IPS-15b (cell line): ENCODE measurements around the gene RNF4.
"Not testable (repeated sequence)": the region's sequence is repeated elsewhere in the genome, so short reads cannot be mapped to it uniquely, and the experiment has no call there.

ENCODE experiments used
- H3K27me3 ChIP-seq: one replicate; pipeline ENCODE4 v1.6.1; 2013; ENCODE audit warnings: low read length; ENCODE audit not compliant: control insufficient read depth, insufficient read depth
- H3K36me3 ChIP-seq: one replicate; pipeline ENCODE4 v1.6.1; 2013; ENCODE audit warnings: low read length; ENCODE audit not compliant: control insufficient read depth, insufficient read depth
- H3K4me1 ChIP-seq: one replicate; pipeline ENCODE4 v1.6.1; 2013; ENCODE audit warnings: mild to moderate bottlenecking, low read length; ENCODE audit not compliant: control insufficient read depth, insufficient read depth
- H3K4me3 ChIP-seq: one replicate; pipeline ENCODE4 v1.5.1; 2013; ENCODE audit warnings: low read depth, low read length
- H3K9ac ChIP-seq: one replicate; pipeline ENCODE4 v1.6.1; 2013; ENCODE audit warnings: low read depth, mild to moderate bottlenecking, low read length
- H3K9me3 ChIP-seq: one replicate; pipeline ENCODE4 v1.6.1; 2013; ENCODE audit warnings: mild to moderate bottlenecking, low read length; ENCODE audit not compliant: control insufficient read depth, insufficient read depth

RNF4 gene

GRCh38 chr4:2428496-2429213, 40.3 kb upstream of the RNF4 start:
- Histone ChIP-seq H3K9me3 (no peaks in the 10 kb centered on the region), H3K27me3 (no peaks in the 10 kb centered on the region), H3K36me3 (no peaks in the 10 kb centered on the region), H3K4me3 (no peak overlapping the region), H3K4me1 (no peaks in the 10 kb centered on the region), H3K9ac (no peak overlapping the region)

DNA sequence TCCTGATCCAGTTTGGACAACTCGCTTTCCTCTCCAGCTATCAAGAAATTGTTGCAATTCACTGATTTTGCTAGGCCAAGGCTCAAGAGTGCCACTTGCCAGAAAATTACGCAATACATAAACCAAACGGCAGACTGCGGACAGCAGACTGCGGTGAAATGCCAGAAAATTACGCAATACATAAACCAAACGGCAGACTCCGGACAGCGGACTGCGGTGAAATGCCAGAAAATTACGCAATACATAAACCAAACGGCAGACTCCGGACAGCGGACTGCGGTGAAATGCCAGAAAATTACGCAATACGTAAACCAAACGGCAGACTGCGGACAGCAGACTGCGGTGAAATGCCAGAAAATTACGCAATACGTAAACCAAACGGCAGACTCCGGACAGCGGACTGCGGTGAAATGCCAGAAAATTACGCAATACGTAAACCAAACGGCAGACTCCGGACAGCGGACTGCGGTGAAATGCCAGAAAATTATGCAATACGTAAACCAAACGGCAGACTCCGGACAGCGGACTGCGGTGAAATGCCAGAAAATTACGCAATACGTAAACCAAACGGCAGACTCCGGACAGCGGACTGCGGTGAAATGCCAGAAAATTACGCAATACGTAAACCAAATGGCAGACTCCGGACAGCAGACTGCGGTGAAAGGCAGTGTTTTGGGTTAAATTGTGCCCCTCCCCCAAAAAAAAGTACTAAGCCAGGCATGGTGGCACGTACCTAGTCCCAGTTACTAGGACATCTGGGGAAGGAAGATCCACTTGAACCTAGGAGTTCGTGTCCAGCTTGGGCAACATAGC, 38.8 kb upstream of the RNF4 start:
- H3K9me3 ChIP-seq, H3K27me3 ChIP-seq: not testable (repeated sequence)

GRCh38 chr4:2432004-2432403, 36.9 kb upstream of the RNF4 start:
- H3K27me3 ChIP-seq = no peaks in the 10 kb centered on the region
- H3K9ac ChIP-seq = no peak overlapping the region
- no peaks in the 10 kb centered on the region for H3K4me1 ChIP-seq
- H3K9me3 ChIP-seq = no peaks in the 10 kb centered on the region
- no peak overlapping the region for H3K4me3 ChIP-seq
- H3K36me3 ChIP-seq = no peaks in the 10 kb centered on the region

More for the DNA sequence above, 38.8 kb upstream of the RNF4 start:
- not testable (repeated sequence) for H3K4me3 ChIP-seq, H3K36me3 ChIP-seq, H3K9ac ChIP-seq, H3K4me1 ChIP-seq

DNA sequence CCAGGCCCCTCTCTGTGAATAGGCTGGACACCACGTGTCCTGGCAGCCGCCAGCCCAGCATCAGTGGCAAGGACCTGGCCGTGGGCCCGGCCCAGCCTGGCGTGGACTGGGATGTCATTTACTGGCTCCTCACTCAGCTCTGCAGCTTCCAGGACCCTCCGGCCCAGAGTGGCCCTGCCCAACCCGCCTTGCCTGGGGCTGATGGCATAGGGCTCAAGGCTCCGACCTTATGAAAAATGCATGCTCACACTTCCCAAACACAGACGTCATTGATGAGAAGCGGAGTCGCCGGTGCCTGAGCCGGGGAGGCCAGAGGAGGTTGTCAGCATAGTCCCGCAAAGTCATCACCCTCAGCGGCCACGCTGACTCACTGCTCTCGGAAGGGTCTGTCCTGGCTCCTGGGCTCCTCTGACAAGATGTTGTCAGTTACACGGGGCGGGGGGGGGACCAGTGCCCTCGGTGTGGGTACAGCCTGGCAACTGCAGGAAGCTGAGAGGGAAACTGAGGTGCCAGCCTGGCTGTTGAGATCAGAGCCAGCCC, 35.8 kb upstream of the RNF4 start:
- Histone ChIP-seq H3K27me3 (no peaks in the 10 kb centered on the region), H3K9me3 (no peaks in the 10 kb centered on the region), H3K36me3 (no peaks in the 10 kb centered on the region), H3K9ac (no peak overlapping the region), H3K4me1 (no peaks in the 10 kb centered on the region), H3K4me3 (no peak overlapping the region)

DNA sequence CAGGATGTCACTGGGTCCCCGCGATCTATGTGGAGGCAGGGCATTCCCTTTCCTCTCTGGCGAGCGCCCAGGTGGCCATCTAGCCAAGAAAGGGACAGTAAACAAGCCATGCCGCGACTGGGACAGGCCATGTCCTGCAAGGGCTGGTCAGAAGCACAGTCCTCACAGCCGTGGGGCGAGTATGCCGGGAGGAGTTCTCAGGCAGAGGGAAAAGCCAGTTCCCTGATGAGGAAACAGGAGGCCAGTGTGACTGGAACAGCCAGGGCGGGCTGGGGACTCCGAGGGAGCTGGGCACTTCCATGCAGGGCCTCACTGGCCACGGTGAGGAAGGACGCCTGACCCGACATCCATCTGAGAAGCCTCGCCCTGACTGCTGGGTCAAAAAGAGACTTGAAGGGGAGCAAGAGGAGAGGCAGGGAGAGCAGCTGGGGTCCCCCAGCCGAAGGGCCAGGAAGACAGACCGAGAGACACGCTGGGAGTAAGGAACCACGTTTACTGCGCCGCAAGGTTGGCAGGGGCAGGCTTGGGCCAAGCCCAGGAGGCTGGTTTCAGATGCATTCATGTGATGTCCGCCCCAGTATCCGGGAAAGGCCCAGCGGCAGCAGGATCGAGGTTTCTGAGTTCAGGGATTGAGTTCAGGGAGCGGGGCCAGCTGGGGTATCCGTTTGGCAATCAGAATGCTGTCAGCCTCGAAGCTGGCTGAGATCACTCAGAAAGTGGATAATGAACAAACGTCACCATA, 35.1 kb upstream of the RNF4 start:
- Histone ChIP-seq H3K4me3 (no peak overlapping the region), H3K4me1 (no peaks in the 10 kb centered on the region), H3K9ac (no peak overlapping the region), H3K9me3 (no peaks in the 10 kb centered on the region), H3K36me3 (no peaks in the 10 kb centered on the region), H3K27me3 (no peaks in the 10 kb centered on the region)

DNA sequence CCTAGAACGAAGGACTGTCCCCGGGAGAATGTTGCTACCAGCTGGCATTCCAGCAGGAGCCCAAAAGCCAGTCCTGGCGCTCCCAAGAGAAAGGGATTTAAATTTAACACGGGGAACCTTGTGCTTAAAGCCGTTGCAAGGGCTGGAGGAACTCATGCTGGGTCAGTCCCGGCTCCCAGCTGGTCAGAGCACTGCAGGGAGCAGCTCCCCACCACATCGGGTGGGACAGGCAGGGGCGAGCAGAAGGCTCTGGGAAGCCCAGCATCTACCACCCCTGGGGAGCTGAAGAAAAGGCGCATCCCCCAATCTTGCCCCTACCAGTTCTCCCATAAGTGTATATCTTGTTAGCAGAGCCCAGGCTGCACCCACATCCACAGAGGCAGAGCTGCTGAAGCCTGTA, 34.5 kb upstream of the RNF4 start:
- Histone ChIP-seq H3K36me3 (no peaks in the 10 kb centered on the region), H3K9me3 (no peaks in the 10 kb centered on the region), H3K4me1 (no peaks in the 10 kb centered on the region), H3K4me3 (no peak overlapping the region), H3K9ac (no peak overlapping the region), H3K27me3 (no peaks in the 10 kb centered on the region)

DNA sequence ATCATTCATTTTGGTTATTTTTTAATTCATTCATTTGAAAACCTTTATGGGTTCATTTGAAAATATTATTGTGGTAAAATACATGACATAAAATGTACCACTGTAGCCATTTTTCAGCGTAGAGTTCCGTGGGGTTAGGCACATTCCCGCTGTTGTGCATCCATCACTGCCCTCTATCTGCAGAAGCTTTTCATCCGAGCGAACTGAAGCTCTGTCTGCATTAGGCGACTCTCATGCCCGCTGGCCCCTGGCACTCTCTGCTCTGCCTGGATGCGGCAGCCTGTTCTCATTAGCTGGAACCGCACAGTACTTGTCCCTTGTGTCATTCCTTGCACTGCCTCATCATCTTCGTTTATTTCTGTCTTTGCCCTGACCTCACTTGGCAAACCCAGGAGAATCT, 32.6 kb upstream of the RNF4 start:
- H3K27me3 ChIP-seq = no peaks in the 10 kb centered on the region
- no peaks in the 10 kb centered on the region for H3K9me3 ChIP-seq
- H3K9ac ChIP-seq = no peak overlapping the region
- no peaks in the 10 kb centered on the region for H3K4me1 ChIP-seq
- no peak overlapping the region for H3K4me3 ChIP-seq
- no peaks in the 10 kb centered on the region for H3K36me3 ChIP-seq

DNA sequence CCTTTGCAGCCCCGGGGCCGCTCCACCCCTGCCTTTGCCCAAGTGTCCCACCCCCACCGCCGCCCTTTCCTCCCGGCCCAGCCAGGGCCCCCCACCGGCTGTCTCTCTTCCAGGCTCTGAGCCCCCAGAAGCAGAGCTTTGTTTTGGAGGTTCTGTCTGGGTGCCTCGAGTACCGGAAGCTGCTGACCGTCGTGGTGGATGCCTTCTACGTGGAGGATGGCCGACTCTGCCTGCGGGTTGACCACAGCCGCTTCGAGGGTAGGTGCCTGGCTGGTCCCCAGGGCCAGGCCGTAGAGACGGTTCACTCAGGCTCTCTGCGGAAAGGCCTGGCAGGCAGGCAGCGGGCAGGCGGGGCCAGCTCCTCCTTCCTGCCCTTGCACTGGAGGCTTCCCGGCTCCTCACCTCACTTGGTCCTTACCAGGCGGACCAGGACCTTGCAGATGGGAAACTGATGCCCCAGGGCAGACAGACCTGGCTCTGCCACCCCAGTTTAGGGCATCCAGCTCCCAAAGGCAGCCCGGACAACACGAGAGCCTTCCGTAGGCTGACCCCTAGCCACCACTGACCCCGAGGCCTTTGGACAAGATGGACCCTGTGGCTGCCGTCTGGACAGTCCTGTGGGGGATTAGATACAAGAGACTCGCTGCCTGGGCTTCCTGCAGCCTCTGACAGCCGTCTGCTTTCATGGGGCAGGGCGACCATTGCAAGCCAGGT, 32.0 kb upstream of the RNF4 start:
- Histone ChIP-seq H3K9me3 (no peaks in the 10 kb centered on the region), H3K4me3 (no peak overlapping the region), H3K4me1 (no peaks in the 10 kb centered on the region), H3K36me3 (no peaks in the 10 kb centered on the region), H3K27me3 (no peaks in the 10 kb centered on the region), H3K9ac (no peak overlapping the region)

DNA sequence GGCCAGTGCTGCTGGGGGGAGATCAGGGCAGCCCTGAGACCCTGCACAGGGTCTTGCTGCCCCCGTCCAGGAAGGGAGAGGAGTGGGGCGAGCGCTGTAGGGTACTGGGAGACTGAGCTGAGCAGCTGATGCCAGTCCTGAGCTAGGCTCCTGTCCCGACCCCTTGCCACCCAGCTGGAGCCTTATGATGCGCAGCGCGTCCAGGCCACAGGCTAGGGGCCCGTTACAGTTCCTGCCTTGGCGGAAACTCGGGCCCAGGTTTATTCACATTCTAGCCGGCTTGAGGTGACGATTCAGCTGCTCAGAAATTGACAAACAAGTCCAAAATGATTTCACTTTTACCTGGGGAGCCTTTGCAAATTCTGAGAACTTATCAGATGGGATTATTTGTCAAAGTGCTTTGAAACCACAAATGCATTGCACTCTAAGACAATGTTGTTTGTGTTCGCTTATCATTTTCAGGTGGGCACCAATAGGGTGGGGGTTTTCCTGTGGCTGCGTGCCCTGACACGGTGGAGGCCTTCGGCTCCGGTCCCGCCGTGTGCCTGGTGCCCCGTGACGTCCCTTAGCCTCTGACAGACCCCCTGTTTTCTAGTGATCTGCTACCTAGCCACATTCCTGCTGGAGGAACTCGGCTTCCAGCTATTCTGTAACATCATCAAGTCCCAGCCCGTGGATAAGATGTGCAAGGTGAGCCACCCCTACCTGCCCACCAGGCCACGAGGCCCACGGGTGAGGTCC, 31.3 kb upstream of the RNF4 start:
- H3K27me3 ChIP-seq = no peaks in the 10 kb centered on the region

DNA sequence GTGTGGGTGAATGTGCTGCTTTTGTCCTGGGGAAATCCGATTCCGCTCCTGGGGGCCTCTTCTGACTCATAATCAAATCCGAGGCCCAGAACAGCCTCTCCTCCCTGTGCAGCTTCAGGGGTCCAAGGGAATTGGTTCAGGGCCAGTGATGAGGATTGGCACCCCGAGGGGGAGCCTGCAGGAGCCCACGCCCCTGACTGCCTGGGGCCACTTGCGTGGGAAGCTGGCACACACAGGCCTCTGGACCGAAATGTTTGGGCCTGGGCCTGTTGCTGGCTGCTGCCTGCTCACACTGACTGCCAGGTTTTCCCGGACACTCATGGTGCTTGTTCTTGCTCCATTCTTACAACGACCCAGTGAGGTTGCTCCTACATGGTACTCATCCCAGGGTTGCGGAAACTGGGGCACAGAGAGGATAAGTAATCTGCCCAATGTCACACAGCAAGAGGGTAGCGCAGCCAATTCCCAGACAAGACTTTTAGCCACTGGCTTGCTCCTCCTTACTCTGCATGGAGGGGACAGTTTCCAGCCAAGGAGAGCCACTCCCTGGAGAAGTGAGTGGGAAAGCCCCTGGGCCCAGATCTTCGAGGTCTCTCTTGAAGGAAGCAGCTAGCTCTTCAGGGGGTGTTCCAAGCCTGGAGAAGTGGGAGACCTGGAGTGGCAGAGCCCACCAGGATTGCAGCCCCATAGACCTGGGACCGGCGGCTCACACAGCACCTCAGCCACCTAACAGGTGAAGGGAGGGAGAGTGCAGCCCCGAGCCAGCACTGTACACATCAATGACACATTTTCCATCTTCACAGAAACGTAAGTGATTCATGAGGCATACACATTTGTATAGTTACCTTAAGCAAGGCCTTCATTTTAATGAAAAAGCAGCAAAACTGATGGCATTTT, 29.8 kb upstream of the RNF4 start:
- Histone ChIP-seq H3K27me3 (no peaks in the 10 kb centered on the region), H3K9me3 (no peaks in the 10 kb centered on the region), H3K9ac (no peak overlapping the region), H3K4me3 (no peak overlapping the region), H3K4me1 (no peaks in the 10 kb centered on the region), H3K36me3 (no peaks in the 10 kb centered on the region)

More for the DNA sequence above, 31.3 kb upstream of the RNF4 start:
- Histone ChIP-seq H3K4me1 (no peaks in the 10 kb centered on the region), H3K9ac (no peak overlapping the region), H3K36me3 (no peaks in the 10 kb centered on the region), H3K4me3 (no peak overlapping the region), H3K9me3 (no peaks in the 10 kb centered on the region)
